CD14-positive monocyte (primary cell): Measurements from ENCODE around the gene TLK2. TPM values are rescaled to one million over a fixed set of nuclear protein-coding genes. Genes with fewer than 3 reads are reported as not detected.

ENCODE experiments used
- DNase-seq, 3 donors: peaks; one replicate each; pipeline ENCODE4 v3.0.0-alpha.2; 2011 to 2022
- H2AFZ ChIP-seq: 2 replicates; pipeline ENCODE4 v1.6.0; 2012; ENCODE audit warnings: mild to moderate bottlenecking, low read depth, low read length, inconsistent platforms; ENCODE audit not compliant: insufficient read depth, poor library complexity, severe bottlenecking
- H3K27ac ChIP-seq, 2 donors: 1 replicate in 1 of 2; 2 replicates in 1 of 2; pipeline ENCODE4 v1.5.1; 2012 to 2013; ENCODE audit warnings: low read length in 2 of 2, control low read depth in 1 of 2, inconsistent platforms in 1 of 2, low read depth in 1 of 2, mild to moderate bottlenecking in 1 of 2
- H3K27me3 ChIP-seq, 2 donors: one replicate each; pipeline versions ENCODE4 v1.6.0 to v1.6.1; 2011 to 2013; ENCODE audit warnings: low read length in 2 of 2; ENCODE audit not compliant: control insufficient read depth in 2 of 2, insufficient read depth in 2 of 2
- H3K36me3 ChIP-seq, 2 donors: replicated peaks in 1 of 2; 1 replicate in 1 of 2; 2 replicates in 1 of 2; pipeline versions ENCODE4 v1.5.1 to v1.6.1; 2012 to 2013; ENCODE audit warnings: low read length in 2 of 2, control low read depth in 1 of 2, inconsistent platforms in 1 of 2, mild to moderate bottlenecking in 1 of 2; ENCODE audit not compliant: insufficient read depth in 2 of 2, control insufficient read depth in 1 of 2
- H3K4me1 ChIP-seq, 2 donors: 1 replicate in 1 of 2; 2 replicates in 1 of 2; pipeline versions ENCODE4 v1.5.1 to v1.6.1; 2012 to 2013; ENCODE audit warnings: low read length in 2 of 2, control low read depth in 1 of 2, inconsistent platforms in 1 of 2, mild to moderate bottlenecking in 1 of 2, moderate library complexity in 1 of 2; ENCODE audit not compliant: insufficient read depth in 2 of 2, control insufficient read depth in 1 of 2
- H3K4me2 ChIP-seq: replicated peaks from 2 replicates; pipeline ENCODE3; 2012; ENCODE audit warnings: low read length, moderate library complexity, mild to moderate bottlenecking; ENCODE audit not compliant: poor library complexity, severe bottlenecking; ENCODE audit errors: extremely low read depth
- H3K4me3 ChIP-seq, 3 experiments: fragments of 200-600 bp in 1 of 3; sonication (generic) in 1 of 3; replicated peaks in 1 of 3; 1 replicate in 2 of 3; 2 replicates in 1 of 3; pipeline ENCODE4 v1.5.1; 2011 to 2013; ENCODE audit warnings: low read length in 3 of 3, mild to moderate bottlenecking in 3 of 3, control low read depth in 2 of 3, low read depth in 2 of 3, inconsistent platforms in 1 of 3, moderate library complexity in 1 of 3
- H3K79me2 ChIP-seq: 2 replicates; pipeline ENCODE4 v1.6.0; 2012; ENCODE audit warnings: mild to moderate bottlenecking, control low read depth, inconsistent platforms, low read length, moderate library complexity; ENCODE audit not compliant: insufficient read depth
- H3K9ac ChIP-seq: 2 replicates; pipeline ENCODE4 v1.6.0; 2017; ENCODE audit warnings: low read length, mild to moderate bottlenecking; ENCODE audit not compliant: insufficient read depth, poor library complexity, severe bottlenecking
- H3K9me3 ChIP-seq, 2 donors: replicated peaks in 1 of 2; 1 replicate in 1 of 2; 2 replicates in 1 of 2; pipeline versions ENCODE4 v1.5.1 to v1.6.1; 2012 to 2013; ENCODE audit warnings: low read length in 2 of 2, control low read depth in 1 of 2; ENCODE audit not compliant: control insufficient read depth in 1 of 2, insufficient read depth in 1 of 2
- H4K20me1 ChIP-seq: 2 replicates; pipeline ENCODE4 v1.6.0; 2012; ENCODE audit warnings: mild to moderate bottlenecking, low read length, control low read depth, moderate library complexity; ENCODE audit not compliant: insufficient read depth
- H3K27ac Mint-ChIP-seq, 7 donors: one replicate each; pipeline ENCODE4 v1.8.0; 2020; ENCODE audit warnings: mild to moderate bottlenecking in 7 of 7, mixed read lengths in 7 of 7, moderate library complexity in 6 of 7, inconsistent platforms in 2 of 7
- H3K27me3 Mint-ChIP-seq, 3 donors: one replicate each; pipeline ENCODE4 v1.8.0; 2021 to 2022; ENCODE audit warnings: low read depth in 3 of 3, mild to moderate bottlenecking in 3 of 3, mixed read lengths in 3 of 3, moderate library complexity in 3 of 3, inconsistent platforms in 1 of 3
- H3K36me3 Mint-ChIP-seq, 2 donors: one replicate each; pipeline ENCODE4 v1.8.0; 2020; ENCODE audit warnings: mixed read lengths in 2 of 2, inconsistent platforms in 1 of 2, mild to moderate bottlenecking in 1 of 2
- H3K4me1 Mint-ChIP-seq: one replicate; pipeline ENCODE4 v1.8.0; 2020; ENCODE audit warnings: mild to moderate bottlenecking, mixed read lengths
- H3K4me3 Mint-ChIP-seq, 2 donors: one replicate each; pipeline ENCODE4 v1.8.0; 2020; ENCODE audit warnings: mild to moderate bottlenecking in 2 of 2, mixed read lengths in 2 of 2, moderate library complexity in 1 of 2
- H3K9me3 Mint-ChIP-seq, 7 donors: one replicate each; pipeline ENCODE4 v1.8.0; 2020 to 2022; ENCODE audit warnings: mixed read lengths in 7 of 7, mild to moderate bottlenecking in 6 of 7, moderate library complexity in 6 of 7, inconsistent platforms in 2 of 7
- CTCF ChIP-seq: fragments of 200-600 bp; IDR thresholded peaks from one replicate; pipeline ENCODE4 v1.8.0; 2022; ENCODE audit warnings: antibody characterized with exemption, mild to moderate bottlenecking
- WGBS: methylation state at CpG from one replicate; pipeline ENCODE4 v1.1.5; 2013; ENCODE audit warnings: missing lambda C conversion rate; ENCODE audit not compliant: insufficient coverage; 5-methylcytosine and 5-hydroxymethylcytosine counted together
- intact Hi-C, 2 donors: fragments of 100-400 bp; cut with micrococcal nuclease; formaldehyde crosslinking; loops; one replicate each; pipeline versions ENCODE4 v1.15.0 to v1.15.1; 2023
- polyA plus RNA-seq, 3 donors: library from polyadenylated mRNA; depleted of rRNA in 1 of 3; unstranded in 2 of 3; stranded (reverse) in 1 of 3; fragments of 300-500 nt in 2 of 3; fragments of >200 nt in 1 of 3; fragmentation: Illumina TruSeq in 2 of 3; gene quantifications; 1 replicate in 2 of 3; 2 replicates in 1 of 3; pipeline ENCODE4 v1.2.3, GENCODE V29; 2012 to 2021

Gene TLK2
- polyA plus RNA-seq, 3 donors = 4.0 to 28.2 (median 4.3) TPM

- intact Hi-C loops = no loop called here
- H3K4me1 ChIP-seq = no peaks in the 10 kb centered on the region
- no peaks in the 10 kb centered on the region for H3K36me3 ChIP-seq
- no peaks in the 10 kb centered on the region for H3K27me3 ChIP-seq
- H3K9me3 ChIP-seq = no peaks in the 10 kb centered on the region
- Mint-ChIP-seq H3K27me3 (peaks cover 0 to 3% (median 1%) of the 10 kb centered on the region in 3 donors), H3K4me1 (peaks cover 2% of the 10 kb centered on the region), H3K9me3 (no peaks in the 10 kb centered on the region), H3K4me3 (no peak overlapping the region), H3K27ac (no peak overlapping the region), H3K36me3 (no peaks in the 10 kb centered on the region)
- H3K9ac ChIP-seq = no peak overlapping the region
- no peak for DNase-seq
- TF ChIP-seq CTCF = no peak
- H3K27ac ChIP-seq = no peak overlapping the region
- no peak overlapping the region for H3K4me2 ChIP-seq
- H2AFZ ChIP-seq = no peak overlapping the region
- no peak overlapping the region for H3K4me3 ChIP-seq
- no peaks in the 10 kb centered on the region for H4K20me1 ChIP-seq
- no peaks in the 10 kb centered on the region for H3K79me2 ChIP-seq
- no CpG with 5 or more reads among the region's 6 CpGs for WGBS
These were observed 164.9 kb downstream of the TLK2 start for GRCh38 chr17:62643496-62643895.

- no peak overlapping the region for H3K9ac ChIP-seq
- no peak overlapping the region for H3K27ac Mint-ChIP-seq
- no peak overlapping the region for H3K4me2 ChIP-seq
- no peaks in the 10 kb centered on the region for H3K36me3 ChIP-seq
- H3K4me3 Mint-ChIP-seq = no peak overlapping the region
- H3K4me1 ChIP-seq = no peaks in the 10 kb centered on the region
- peaks cover 2% of the 10 kb centered on the region for H3K4me1 Mint-ChIP-seq
- TF ChIP-seq CTCF = no peak
- H3K79me2 ChIP-seq = no peaks in the 10 kb centered on the region
- H3K9me3 Mint-ChIP-seq = no peaks in the 10 kb centered on the region
- intact Hi-C loops = no loop called here
- H3K4me3 ChIP-seq = no peak overlapping the region
- no peak overlapping the region for H3K27ac ChIP-seq
- H2AFZ ChIP-seq = no peak overlapping the region
- H3K36me3 Mint-ChIP-seq = no peaks in the 10 kb centered on the region
- H4K20me1 ChIP-seq = no peaks in the 10 kb centered on the region
- H3K27me3 ChIP-seq = no peaks in the 10 kb centered on the region
- WGBS = 96% methylated on average over 10 of the region's 17 CpGs
- DNase-seq = no peak
- H3K27me3 Mint-ChIP-seq = peaks cover 1 to 4% (median 2%) of the 10 kb centered on the region in 3 donors
- no peaks in the 10 kb centered on the region for H3K9me3 ChIP-seq
These were observed 166.0 kb downstream of the TLK2 start for GRCh38 chr17:62644487-62645173.
